GM12878 (cell line): ENCODE data around the gene SLC4A3. TPM values are rescaled to one million over a fixed set of nuclear protein-coding genes. Genes with fewer than 3 reads are reported as not detected.

ENCODE experiments used
- ATAC-seq: fragments of 200-7000 bp; cut with Tn5 transposase; 3 replicates; pipeline ENCODE4 v1.9.1; 2020; ENCODE audit warnings: mild to moderate bottlenecking, moderate library complexity
- BruUV-seq: library from RNA; stranded (reverse); fragments of 400-500 nt; replicated peaks from 2 replicates; lab custom pipeline; 2021; lab: Mats Ljungman, UMichigan
- CTCF ChIA-PET: fragments of 300-600 bp; sonication (Branson Sonifier 250); formaldehyde crosslinking; extraction: SDS; loops from one replicate; lab custom pipeline; 2021; ENCODE audit warnings: inconsistent platforms; lab: Yijun Ruan, JAX
- POLR2A ChIA-PET: fragments of 350-600 bp; formaldehyde crosslinking; extraction: SDS; loops from one replicate; lab custom pipeline; 2021; ENCODE audit warnings: inconsistent platforms; lab: Charles Lee
- RAD21 ChIA-PET: fragments of 300-600 bp; sonication (Branson Sonifier 250); formaldehyde crosslinking; loops from one replicate; lab custom pipeline; 2023; ENCODE audit warnings: antibody characterized with exemption; ENCODE audit not compliant: unreplicated experiment; lab: Charles Lee
- SMC1A ChIA-PET: fragments of 300-600 bp; sonication (Branson Sonifier 250); formaldehyde crosslinking; loops from one replicate; lab custom pipeline; 2023; ENCODE audit not compliant: unreplicated experiment, uncharacterized antibody; lab: Charles Lee
- DNase-seq: peaks from one replicate; pipeline ENCODE4 v3.0.0-alpha.2; 2011; ENCODE audit warnings: low read depth, low spot score
- FAIRE-seq: peaks from 3 replicates; lab custom pipeline; 2011; peaks lifted over from hg19 to GRCh38; lab: Jason Lieb, UNC
- H2AFZ ChIP-seq: 2 replicates; pipeline ENCODE4 v1.6.0; 2011; ENCODE audit warnings: low read depth, low read length, control low read depth; ENCODE audit not compliant: control insufficient read depth
- H3K27ac ChIP-seq: 2 replicates; pipeline ENCODE4 v1.5.1; 2011; ENCODE audit warnings: control low read depth; ENCODE audit not compliant: control insufficient read depth, insufficient read depth
- H3K27me3 ChIP-seq, 2 experiments: replicated peaks in 1 of 2; 2 replicates each; pipeline versions ENCODE4 v1.6.0 to v1.6.1; 2011; ENCODE audit warnings: low read length in 1 of 2; ENCODE audit not compliant: control insufficient read depth in 2 of 2, insufficient read depth in 2 of 2
- H3K36me3 ChIP-seq, 2 experiments: 2 replicates each; pipeline ENCODE4 v1.5.1; 2011; ENCODE audit warnings: low read length in 1 of 2; ENCODE audit not compliant: control insufficient read depth in 2 of 2, insufficient read depth in 2 of 2
- H3K4me1 ChIP-seq: 2 replicates; pipeline ENCODE4 v1.6.1; 2011; ENCODE audit warnings: mild to moderate bottlenecking, low read length, moderate library complexity, mixed read lengths; ENCODE audit not compliant: control insufficient read depth, insufficient read depth
- H3K4me2 ChIP-seq: 2 replicates; pipeline ENCODE4 v1.6.0; 2011; ENCODE audit warnings: control low read depth; ENCODE audit not compliant: control insufficient read depth, insufficient read depth
- H3K4me3 ChIP-seq: fragments of 200-600 bp; sonication (generic); 2 replicates; pipeline ENCODE4 v1.5.1; 2016
- H3K79me2 ChIP-seq: 2 replicates; pipeline ENCODE4 v1.6.0; 2011; ENCODE audit warnings: low read length; ENCODE audit not compliant: control insufficient read depth, insufficient read depth
- H3K9ac ChIP-seq: 2 replicates; pipeline ENCODE4 v1.8.0; 2011; ENCODE audit warnings: low read length, control low read depth, mixed read lengths; ENCODE audit not compliant: control insufficient read depth, insufficient read depth
- H3K9me3 ChIP-seq: replicated peaks from 3 replicates; pipeline ENCODE4 v1.5.1; 2011; ENCODE audit warnings: mild to moderate bottlenecking, low read length; ENCODE audit not compliant: control insufficient read depth, insufficient read depth
- H4K20me1 ChIP-seq: 2 replicates; pipeline ENCODE4 v1.6.0; 2011; ENCODE audit not compliant: control insufficient read depth, insufficient read depth
- EGR1 ChIP-seq, 2 experiments: IDR thresholded peaks; 1 replicate in 1 of 2; 2 replicates in 1 of 2; pipeline ENCODE4 v1.6.1; 2011 to 2012; ENCODE audit warnings: low read depth in 2 of 2, low read length in 2 of 2, borderline replicate concordance in 1 of 2, mild to moderate bottlenecking in 1 of 2, moderate library complexity in 1 of 2
- ETV6 ChIP-seq, 2 experiments: fragments of 450-650 bp in 1 of 2; IDR thresholded peaks in 1 of 2; conservative IDR thresholded peaks in 1 of 2; 2 replicates each; pipeline ENCODE4 v1.6.1; 2014; ENCODE audit warnings: antibody characterized with exemption in 1 of 2, borderline replicate concordance in 1 of 2, low read depth in 1 of 2, mild to moderate bottlenecking in 1 of 2, moderate library complexity in 1 of 2
- GABPA ChIP-seq: IDR thresholded peaks from 2 replicates; pipeline ENCODE4 v1.6.1; 2014; ENCODE audit warnings: antibody characterized with exemption, low read depth, mild to moderate bottlenecking, inconsistent platforms
- NR2F1 ChIP-seq: fragments of 450-650 bp; conservative IDR thresholded peaks from 2 replicates; pipeline ENCODE4 v1.6.1; 2017; ENCODE audit warnings: mild to moderate bottlenecking
- STAT3 ChIP-seq: IDR thresholded peaks from 2 replicates; pipeline ENCODE4 v1.6.1; 2011; ENCODE audit warnings: low read depth, low read length, improper control_type of control experiment
- SUPT20H ChIP-seq: IDR thresholded peaks from 2 replicates; pipeline ENCODE4 v1.6.1; 2011; ENCODE audit warnings: low read depth, mild to moderate bottlenecking, low read length, moderate library complexity, borderline replicate concordance; ENCODE audit not compliant: control insufficient read depth
- WRNIP1 ChIP-seq: IDR thresholded peaks from 2 replicates; pipeline ENCODE4 v1.6.1; 2011; ENCODE audit warnings: low read depth, low read length, improper control_type of control experiment, borderline replicate concordance
- ZNF384 ChIP-seq: IDR thresholded peaks from 2 replicates; pipeline ENCODE4 v1.6.1; 2012; ENCODE audit warnings: low read depth, mild to moderate bottlenecking, low read length, improper control_type of control experiment, borderline replicate concordance
- WGBS: methylation state at CpG from one replicate; pipeline ENCODE4 v1.1.6; 2016; ENCODE audit warnings: low lambda C conversion rate; ENCODE audit not compliant: insufficient replicate concordance, insufficient coverage; ENCODE audit errors: missing lambda C conversion rate; 5-methylcytosine and 5-hydroxymethylcytosine counted together
- in situ Hi-C: fragments of 300-500 bp; cut with MboI; formaldehyde crosslinking; loops from 9 replicates; pipeline ENCODE4 v1.14.3; 2018; ENCODE audit warnings: mixed read lengths
- intact Hi-C: fragments of 100-400 bp; cut with micrococcal nuclease; formaldehyde crosslinking; loops from one replicate; pipeline ENCODE4 v1.14.2; 2022; ENCODE audit not compliant: unreplicated experiment
- polyA plus RNA-seq, 11 experiments: library from polyadenylated mRNA; depleted of rRNA in 4 of 11; unstranded in 6 of 11; stranded (reverse) in 5 of 11; fragments of >200 nt; fragmentation: Nextera tagmentation in 4 of 11; fragmentation: Illumina TruSeq in 1 of 11; extraction: Ambion mirVana in 4 of 11; extraction: Trizol in 1 of 11; gene quantifications; 1 replicate in 1 of 11; 2 replicates in 10 of 11; pipeline versions ENCODE4 v1.2.1 to v1.2.3, GENCODE V29; 2011 to 2016; ENCODE audit warnings: inconsistent platforms in 2 of 11, missing spikeins in 2 of 11, low read depth in 1 of 11
- total RNA-seq, 4 experiments: library from RNA; depleted of rRNA in 3 of 4; stranded (reverse); fragments of >200 nt in 3 of 4; fragmentation: Illumina TruSeq in 1 of 4; extraction: Trizol in 1 of 4; gene quantifications; 2 replicates each; pipeline versions ENCODE4 v1.2.1 to v1.2.3, GENCODE V29; 2013 to 2021
- TF ChIP-seq, protein P1 (sequence below): fragments of 450-650 bp; formaldehyde crosslinking; IDR thresholded peaks from 2 replicates; pipeline ENCODE4 v1.4.0; 2020; ENCODE audit warnings: mild to moderate bottlenecking, moderate library complexity

Gene SLC4A3
- total and polyA plus RNA-seq, 10 of the 15 experiments (the other 5 are each of a cell fraction or from before 2014, with no cell fraction given): 0.05 to 0.08 TPM; not detected in 8

DNA sequence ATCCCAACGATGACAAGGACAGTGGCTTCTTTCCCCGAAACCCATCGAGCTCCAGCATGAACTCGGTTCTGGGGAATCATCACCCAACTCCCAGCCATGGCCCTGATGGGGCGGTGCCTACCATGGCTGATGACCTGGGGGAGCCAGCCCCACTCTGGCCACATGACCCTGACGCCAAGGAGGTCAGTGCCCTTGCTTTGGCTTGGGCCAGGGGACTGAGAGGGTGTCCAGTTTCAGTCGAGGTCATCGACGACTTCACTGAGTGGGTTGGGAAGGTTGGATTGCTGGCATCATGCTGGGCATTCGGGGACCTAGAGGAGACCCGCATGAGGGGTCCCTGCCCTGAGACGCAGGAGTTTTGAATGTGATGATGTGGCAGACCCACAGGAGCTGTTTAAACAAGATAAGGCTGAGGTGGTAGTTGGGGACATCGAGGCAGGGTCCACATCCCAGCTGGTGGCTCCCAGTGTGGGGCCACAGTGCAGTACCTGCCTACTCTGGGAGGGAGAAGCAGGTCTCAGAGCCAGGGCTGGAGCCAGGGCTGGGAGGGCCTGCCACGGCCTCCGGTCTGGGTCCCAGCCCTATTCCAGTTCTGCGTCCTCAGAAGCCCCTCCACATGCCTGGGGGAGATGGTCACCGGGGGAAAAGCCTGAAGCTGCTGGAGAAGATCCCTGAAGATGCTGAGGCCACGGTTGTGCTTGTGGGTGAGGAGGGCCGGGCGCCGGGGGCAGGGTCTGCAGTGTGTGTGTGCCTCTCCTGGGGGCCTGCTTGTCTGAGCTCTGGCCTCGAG is 6.0 kb downstream of the SLC4A3 start:
- Histone ChIP-seq H3K9me3 (no peaks in the 10 kb centered on the region), H3K36me3 (no peaks in the 10 kb centered on the region), H3K4me1 (no peaks in the 10 kb centered on the region), H3K4me3 (no peak overlapping the region), H3K9ac (no peak overlapping the region), H4K20me1 (no peaks in the 10 kb centered on the region), H3K79me2 (no peaks in the 10 kb centered on the region), H3K27me3 (no peaks in the 10 kb centered on the region; a peak in 3 of 4 replicates), H3K27ac (no peak overlapping the region), H3K4me2 (no peak overlapping the region), H2AFZ (no peak overlapping the region)
- TF ChIP-seq, protein P1, sequence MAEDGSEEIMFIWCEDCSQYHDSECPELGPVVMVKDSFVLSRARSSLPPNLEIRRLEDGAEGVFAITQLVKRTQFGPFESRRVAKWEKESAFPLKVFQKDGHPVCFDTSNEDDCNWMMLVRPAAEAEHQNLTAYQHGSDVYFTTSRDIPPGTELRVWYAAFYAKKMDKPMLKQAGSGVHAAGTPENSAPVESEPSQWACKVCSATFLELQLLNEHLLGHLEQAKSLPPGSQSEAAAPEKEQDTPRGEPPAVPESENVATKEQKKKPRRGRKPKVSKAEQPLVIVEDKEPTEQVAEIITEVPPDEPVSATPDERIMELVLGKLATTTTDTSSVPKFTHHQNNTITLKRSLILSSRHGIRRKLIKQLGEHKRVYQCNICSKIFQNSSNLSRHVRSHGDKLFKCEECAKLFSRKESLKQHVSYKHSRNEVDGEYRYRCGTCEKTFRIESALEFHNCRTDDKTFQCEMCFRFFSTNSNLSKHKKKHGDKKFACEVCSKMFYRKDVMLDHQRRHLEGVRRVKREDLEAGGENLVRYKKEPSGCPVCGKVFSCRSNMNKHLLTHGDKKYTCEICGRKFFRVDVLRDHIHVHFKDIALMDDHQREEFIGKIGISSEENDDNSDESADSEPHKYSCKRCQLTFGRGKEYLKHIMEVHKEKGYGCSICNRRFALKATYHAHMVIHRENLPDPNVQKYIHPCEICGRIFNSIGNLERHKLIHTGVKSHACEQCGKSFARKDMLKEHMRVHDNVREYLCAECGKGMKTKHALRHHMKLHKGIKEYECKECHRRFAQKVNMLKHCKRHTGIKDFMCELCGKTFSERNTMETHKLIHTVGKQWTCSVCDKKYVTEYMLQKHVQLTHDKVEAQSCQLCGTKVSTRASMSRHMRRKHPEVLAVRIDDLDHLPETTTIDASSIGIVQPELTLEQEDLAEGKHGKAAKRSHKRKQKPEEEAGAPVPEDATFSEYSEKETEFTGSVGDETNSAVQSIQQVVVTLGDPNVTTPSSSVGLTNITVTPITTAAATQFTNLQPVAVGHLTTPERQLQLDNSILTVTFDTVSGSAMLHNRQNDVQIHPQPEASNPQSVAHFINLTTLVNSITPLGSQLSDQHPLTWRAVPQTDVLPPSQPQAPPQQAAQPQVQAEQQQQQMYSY (CRISPR knock-in tag): no peak
- TF ChIP-seq STAT3 (no peak), ZNF384 (no peak), NR2F1 (no peak), WRNIP1 (no peak), GABPA (no peak), EGR1 (IDR thresholded peaks at IDR 0.05; ENCODE audit: borderline replicate concordance in 1 of 2, low read depth in 2 of 2, low read length in 2 of 2) (no peak), SUPT20H (no peak), ETV6 (conservative IDR thresholded peaks at IDR 0.05 in 1 of 2, IDR thresholded peaks at IDR 0.05 in 1 of 2; ENCODE audit: borderline replicate concordance in 1 of 2, low read depth in 1 of 2) (no peak)
- 22% methylated on average over 22 of the region's 22 CpGs for WGBS
- DNase-seq: no peak
- ATAC-seq: no peak
- intact Hi-C loops: loop anchor here (10.0 kb wide), 1 partner anchor 159 kb away; no protein-coding TSS in a partner anchor
- ChIA-PET POLR2A (no interaction called here), RAD21 (no interaction called here), CTCF (interaction anchor here (2.5 kb wide), 1 partner anchor 8 kb away, joined by 9 read pairs; no protein-coding TSS in a partner anchor), SMC1A (no interaction called here)
- in situ Hi-C loops: no loop called here
- no TSS peak for BruUV-seq
- no peak for FAIRE-seq
